PC-9 (cell line): ENCODE results near the gene KCNK17. TPM values are rescaled to one million over a fixed set of nuclear protein-coding genes. Genes with fewer than 3 reads are reported as not detected.

Experiments used
- BruUV-seq: library from RNA; stranded (reverse); fragments of 400-500 nt; replicated peaks from 2 replicates; lab custom pipeline; 2021; lab: Mats Ljungman, UMichigan
- CTCF ChIA-PET: fragments of 300-600 bp; sonication (Branson Sonifier 250); formaldehyde crosslinking; loops from one replicate; lab custom pipeline; 2022; ENCODE audit warnings: antibody characterized with exemption; lab: Charles Lee
- POLR2A ChIA-PET: fragments of 300-600 bp; sonication (Branson Sonifier 250); formaldehyde crosslinking; loops from one replicate; lab custom pipeline; 2022; ENCODE audit warnings: antibody characterized with exemption; ENCODE audit not compliant: unreplicated experiment; lab: Charles Lee
- DNase-seq, 2 experiments: peaks; one replicate each; pipeline versions ENCODE4 v3.0.0 to v3.0.0-alpha.2; 2015 to 2022; ENCODE audit warnings: mixed read lengths in 1 of 2
- H2AFZ ChIP-seq: fragments of 200-600 bp; sonication (generic); 2 replicates; pipeline ENCODE4 v1.8.1; 2017; ENCODE audit warnings: antibody characterized with exemption
- H3F3A ChIP-seq: fragments of 200-600 bp; sonication (generic); 2 replicates; pipeline ENCODE4 v1.8.1; 2017; ENCODE audit warnings: antibody characterized with exemption, mild to moderate bottlenecking, low read depth; ENCODE audit not compliant: insufficient read depth
- H3K27ac ChIP-seq: fragments of 200-600 bp; sonication (generic); 2 replicates; pipeline ENCODE4 v1.6.1; 2016; ENCODE audit warnings: mixed run types
- H3K27me3 ChIP-seq: fragments of 200-600 bp; sonication (generic); 2 replicates; pipeline ENCODE4 v1.6.1; 2016; ENCODE audit warnings: low read depth, mixed run types; ENCODE audit not compliant: insufficient read depth
- H3K36me3 ChIP-seq: fragments of 200-600 bp; sonication (generic); 2 replicates; pipeline ENCODE4 v1.6.1; 2016; ENCODE audit warnings: low read depth, mixed run types
- H3K4me1 ChIP-seq: fragments of 200-600 bp; sonication (generic); replicated peaks from 2 replicates; pipeline ENCODE4 v1.6.1; 2016; ENCODE audit warnings: mixed run types; ENCODE audit not compliant: insufficient read depth
- H3K4me2 ChIP-seq: fragments of 200-600 bp; sonication (generic); 2 replicates; pipeline ENCODE4 v1.6.1; 2017; ENCODE audit warnings: mixed run types
- H3K4me3 ChIP-seq: fragments of 200-600 bp; sonication (generic); 2 replicates; pipeline ENCODE4 v1.6.1; 2016; ENCODE audit warnings: mixed run types
- H3K79me2 ChIP-seq: fragments of 200-600 bp; sonication (generic); 2 replicates; pipeline ENCODE4 v1.6.1; 2017; ENCODE audit warnings: low read depth, mixed run types
- H3K9me2 ChIP-seq: fragments of 200-600 bp; sonication (generic); 2 replicates; pipeline ENCODE4 v1.8.1; 2017; ENCODE audit warnings: mild to moderate bottlenecking; ENCODE audit not compliant: insufficient read depth
- H3K9me3 ChIP-seq: fragments of 200-600 bp; sonication (generic); 2 replicates; pipeline ENCODE4 v1.8.1; 2016; ENCODE audit warnings: low read depth; ENCODE audit not compliant: insufficient read depth
- H4K20me1 ChIP-seq: fragments of 200-600 bp; sonication (generic); 2 replicates; pipeline ENCODE4 v1.8.1; 2017; ENCODE audit not compliant: insufficient read depth
- CTCF ChIP-seq: fragments of 200-600 bp; sonication (generic); conservative IDR thresholded peaks from 2 replicates; pipeline ENCODE4 v1.6.1; 2017; ENCODE audit warnings: mixed run types, antibody characterized with exemption, mild to moderate bottlenecking, moderate library complexity
- EZH2 ChIP-seq: fragments of 200-600 bp; sonication (generic); IDR thresholded peaks from 2 replicates; pipeline ENCODE4 v1.8.0; 2017; ENCODE audit warnings: antibody characterized with exemption, low read depth
- intact Hi-C: fragments of 100-400 bp; cut with micrococcal nuclease; formaldehyde crosslinking; loops from one replicate; pipeline ENCODE4 v1.10.0; 2022; ENCODE audit not compliant: unreplicated experiment
- total RNA-seq: library from RNA; stranded (reverse); gene quantifications from 2 replicates; pipeline ENCODE4 v1.2.3, GENCODE V29; 2021

KCNK17 gene
- total RNA-seq, 1 experiment from 2014 or later = not detected

GRCh38 chr6:39361657-39362486, 47.7 kb upstream of the KCNK17 start:
- Histone ChIP-seq H3K79me2 (no peaks in the 10 kb centered on the region), H3K4me1 (no peaks in the 10 kb centered on the region), H3K27me3 (peaks cover 52% of the 10 kb centered on the region), H3K9me2 (no peaks in the 10 kb centered on the region), H3F3A (no peaks in the 10 kb centered on the region), H3K4me3 (no peak overlapping the region), H4K20me1 (no peaks in the 10 kb centered on the region), H3K36me3 (no peaks in the 10 kb centered on the region), H3K27ac (no peak overlapping the region), H3K4me2 (no peak overlapping the region), H3K9me3 (no peaks in the 10 kb centered on the region), H2AFZ (no peak overlapping the region)
- POLR2A ChIA-PET = no interaction called here
- no peak for TF ChIP-seq EZH2
- peak; percentile 82 for TF ChIP-seq CTCF
- DNase-seq = peak in 1 of 2 experiments; percentile 41
- no TSS peak for BruUV-seq
- intact Hi-C loops = no loop called here
- CTCF ChIA-PET = no interaction called here

GRCh38 chr6:39360378-39360777, 46.2 kb upstream of the KCNK17 start:
- no peak overlapping the region for H3K4me3 ChIP-seq
- no TSS peak for BruUV-seq
- H3K4me2 ChIP-seq = no peak overlapping the region
- H3F3A ChIP-seq = no peaks in the 10 kb centered on the region
- ChIA-PET CTCF (no interaction called here), POLR2A (no interaction called here)
- H3K27me3 ChIP-seq = peaks cover 50% of the 10 kb centered on the region
- H4K20me1 ChIP-seq = no peaks in the 10 kb centered on the region
- no peaks in the 10 kb centered on the region for H3K4me1 ChIP-seq
- no peak overlapping the region for H3K27ac ChIP-seq
- no peak overlapping the region for H2AFZ ChIP-seq
- no peaks in the 10 kb centered on the region for H3K9me3 ChIP-seq
- no peak for TF ChIP-seq CTCF
- no peak for TF ChIP-seq EZH2
- DNase-seq = no peak
- H3K79me2 ChIP-seq = no peaks in the 10 kb centered on the region
- H3K9me2 ChIP-seq = no peaks in the 10 kb centered on the region
- no peaks in the 10 kb centered on the region for H3K36me3 ChIP-seq
- intact Hi-C loops = no loop called here

GRCh38 chr6:39357998-39358686, 43.9 kb upstream of the KCNK17 start:
- H3K4me2 ChIP-seq = no peak overlapping the region

More at GRCh38 chr6:39357998-39358686, 43.9 kb upstream of the KCNK17 start:
- no peaks in the 10 kb centered on the region for H3K4me1 ChIP-seq
- H3K9me3 ChIP-seq = no peaks in the 10 kb centered on the region
- no peaks in the 10 kb centered on the region for H3F3A ChIP-seq
- TF ChIP-seq EZH2 = no peak
- no peak for TF ChIP-seq CTCF
- H4K20me1 ChIP-seq = no peaks in the 10 kb centered on the region
- peaks cover 52% of the 10 kb centered on the region for H3K27me3 ChIP-seq
- DNase-seq = no peak
- no peaks in the 10 kb centered on the region for H3K36me3 ChIP-seq
- no peak overlapping the region for H3K27ac ChIP-seq
- BruUV-seq = no TSS peak
- CTCF ChIA-PET = no interaction called here
- no peak overlapping the region for H2AFZ ChIP-seq
- POLR2A ChIA-PET = no interaction called here
- no peaks in the 10 kb centered on the region for H3K79me2 ChIP-seq
- no peaks in the 10 kb centered on the region for H3K9me2 ChIP-seq
- intact Hi-C loops = no loop called here
- no peak overlapping the region for H3K4me3 ChIP-seq
